GM23248 (cell line): ENCODE results near the gene PRCP. TPM values are rescaled to one million over a fixed set of nuclear protein-coding genes. Genes with fewer than 3 reads are reported as not detected.
"Not testable (repeated sequence)": the region's sequence is repeated elsewhere in the genome, so short reads cannot be mapped to it uniquely, and the experiment has no call there.

Experiments used
- DNase-seq: peaks from one replicate; pipeline ENCODE4 v3.0.0-alpha.2; 2015
- H2AFZ ChIP-seq: fragments of 200-600 bp; sonication (generic); 2 replicates; pipeline ENCODE4 v1.6.1; 2016; ENCODE audit warnings: antibody characterized with exemption
- H3F3A ChIP-seq: fragments of 200-600 bp; sonication (generic); 2 replicates; pipeline ENCODE4 v1.6.1; 2016; ENCODE audit warnings: mild to moderate bottlenecking, antibody characterized with exemption, mixed run types; ENCODE audit not compliant: insufficient read depth
- H3K27ac ChIP-seq: fragments of 200-600 bp; sonication (generic); 2 replicates; pipeline ENCODE4 v1.5.1; 2016; ENCODE audit warnings: mild to moderate bottlenecking
- H3K27me3 ChIP-seq: fragments of 200-600 bp; sonication (generic); replicated peaks from 2 replicates; pipeline ENCODE4 v1.6.1; 2016; ENCODE audit warnings: mild to moderate bottlenecking; ENCODE audit not compliant: insufficient read depth
- H3K36me3 ChIP-seq: fragments of 200-600 bp; sonication (generic); 2 replicates; pipeline ENCODE4 v1.6.1; 2016; ENCODE audit warnings: low read depth, mild to moderate bottlenecking
- H3K4me1 ChIP-seq: fragments of 200-600 bp; sonication (generic); 2 replicates; pipeline ENCODE4 v1.6.1; 2016; ENCODE audit warnings: mild to moderate bottlenecking; ENCODE audit not compliant: insufficient read depth
- H3K4me2 ChIP-seq: fragments of 200-600 bp; sonication (generic); one replicate; pipeline ENCODE4 v1.6.1; 2016; ENCODE audit warnings: mild to moderate bottlenecking; ENCODE audit not compliant: unreplicated experiment
- H3K4me3 ChIP-seq: fragments of 200-600 bp; sonication (generic); 2 replicates; pipeline ENCODE4 v1.5.1; 2016; ENCODE audit warnings: mild to moderate bottlenecking
- H3K79me2 ChIP-seq: fragments of 200-600 bp; sonication (generic); 2 replicates; pipeline ENCODE4 v1.6.1; 2016; ENCODE audit warnings: mild to moderate bottlenecking; ENCODE audit not compliant: insufficient read depth
- H3K9ac ChIP-seq: fragments of 200-600 bp; sonication (generic); 2 replicates; pipeline ENCODE4 v1.6.1; 2016; ENCODE audit warnings: mild to moderate bottlenecking
- H3K9me2 ChIP-seq: fragments of 200-600 bp; sonication (generic); 2 replicates; pipeline ENCODE4 v1.6.1; 2016; ENCODE audit warnings: mixed run types, mild to moderate bottlenecking, moderate library complexity; ENCODE audit not compliant: insufficient read depth
- H3K9me3 ChIP-seq: fragments of 200-600 bp; sonication (generic); one replicate; pipeline ENCODE4 v1.6.1; 2017; ENCODE audit warnings: low read depth
- H4K20me1 ChIP-seq: fragments of 200-600 bp; sonication (generic); 2 replicates; pipeline ENCODE4 v1.6.0; 2016; ENCODE audit not compliant: insufficient read depth
- EZH2 ChIP-seq: fragments of 200-600 bp; sonication (generic); IDR thresholded peaks from 2 replicates; pipeline ENCODE4 v1.6.1; 2018; ENCODE audit warnings: antibody characterized with exemption, mild to moderate bottlenecking; ENCODE audit not compliant: insufficient read depth, poor library complexity, severe bottlenecking
- EZH2phosphoT487 ChIP-seq: fragments of 200-600 bp; sonication (generic); IDR thresholded peaks from 2 replicates; pipeline ENCODE4 v1.6.1; 2018; ENCODE audit warnings: antibody characterized with exemption, moderate library complexity, mild to moderate bottlenecking, low read depth; ENCODE audit not compliant: insufficient read depth
- WGBS, 2 experiments: methylation state at CpG; one replicate each; pipeline ENCODE4 v1.1.6; 2015 to 2017; ENCODE audit warnings: low lambda C conversion rate in 2 of 2, low coverage in 1 of 2; ENCODE audit errors: missing lambda C conversion rate in 2 of 2; 5-methylcytosine and 5-hydroxymethylcytosine counted together
- in situ Hi-C: fragments of 300-500 bp; cut with MboI; formaldehyde crosslinking; loops from 2 replicates; pipeline ENCODE4 v1.15.0; 2020
- polyA plus RNA-seq: library from polyadenylated mRNA; unstranded; fragments of >200 nt; fragmentation: Nextera tagmentation; extraction: Ambion mirVana; gene quantifications from 2 replicates; pipeline ENCODE4 v1.2.1, GENCODE V29; 2016
- total RNA-seq: library from RNA; depleted of rRNA; stranded (reverse); fragments of >200 nt; shearing (Covaris generic); gene quantifications from 2 replicates; pipeline ENCODE4 v1.2.3, GENCODE V29; 2014

PRCP gene
- total and polyA plus RNA-seq, 2 experiments from 2014 or later = 84.1 to 85.7 TPM

GRCh38 chr11:82924522-82925224 lies 24.4 kb upstream of the PRCP start:
- Histone ChIP-seq H3K9me3 (no peaks in the 10 kb centered on the region), H3K4me1 (no peaks in the 10 kb centered on the region), H3K9me2 (no peaks in the 10 kb centered on the region), H3K79me2 (no peaks in the 10 kb centered on the region), H3K27ac (no peak overlapping the region), H4K20me1 (no peaks in the 10 kb centered on the region), H3K36me3 (no peaks in the 10 kb centered on the region), H3K27me3 (no peaks in the 10 kb centered on the region), H2AFZ (no peak overlapping the region), H3K4me2 (no peak overlapping the region), H3K9ac (no peak overlapping the region), H3F3A (no peaks in the 10 kb centered on the region), H3K4me3 (no peak overlapping the region)
- DNase-seq = no peak
- in situ Hi-C loops = no loop called here
- 89 to 93% methylated on average over 5 of the region's 5 CpGs for WGBS, 2 experiments
- TF ChIP-seq EZH2 = no peak
- TF ChIP-seq EZH2phosphoT487 = no peak

GRCh38 chr11:82922396-82923173 lies 22.4 kb upstream of the PRCP start:
- H3F3A ChIP-seq, H3K4me2 ChIP-seq, H3K79me2 ChIP-seq, H3K27ac ChIP-seq, H4K20me1 ChIP-seq, H3K9me2 ChIP-seq, H3K9ac ChIP-seq, H3K4me3 ChIP-seq, H3K27me3 ChIP-seq, H3K36me3 ChIP-seq, in situ Hi-C loops, H3K4me1 ChIP-seq, H3K9me3 ChIP-seq: not testable (repeated sequence)
- WGBS, 2 experiments = 71 to 76% methylated on average over 8 of the region's 8 CpGs
- peak; percentile 5 for DNase-seq
- peak overlapping the region; percentile 66 for H2AFZ ChIP-seq

- in situ Hi-C loops = not testable (repeated sequence)
Measured at GRCh38 chr11:82920227-82920626, 20.0 kb upstream of the PRCP start.

DNA sequence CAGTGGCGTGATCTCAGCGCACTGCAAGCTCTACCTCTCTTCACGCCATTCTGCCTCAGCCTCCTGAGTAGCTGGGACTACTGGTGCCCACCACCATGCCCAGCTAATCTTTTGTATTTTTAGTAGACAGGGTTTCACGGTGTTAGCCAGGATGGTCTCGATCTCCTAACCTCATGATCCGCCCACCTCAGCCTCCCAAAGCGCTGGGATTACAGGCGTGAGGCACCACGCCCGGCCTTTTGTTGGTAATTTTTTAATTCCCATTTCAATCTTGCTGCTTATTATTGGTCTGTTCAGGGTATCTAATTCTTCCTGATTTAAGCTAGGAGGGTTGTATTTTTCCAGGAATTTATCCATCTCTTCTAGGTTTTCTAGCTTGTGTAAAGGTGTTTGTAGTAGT lies 19.6 kb upstream of the PRCP start:
- H3F3A ChIP-seq, H3K36me3 ChIP-seq, in situ Hi-C loops, H3K9me2 ChIP-seq, DNase-seq, H3K4me2 ChIP-seq, H4K20me1 ChIP-seq, H3K79me2 ChIP-seq, H3K27ac ChIP-seq, H3K9ac ChIP-seq, H3K27me3 ChIP-seq, H3K4me1 ChIP-seq, H2AFZ ChIP-seq, H3K9me3 ChIP-seq, H3K4me3 ChIP-seq: not testable (repeated sequence)
- 88 to 90% methylated on average over 10 of the region's 10 CpGs for WGBS, 2 experiments

More at GRCh38 chr11:82920227-82920626, 20.0 kb upstream of the PRCP start:
- H3K27ac ChIP-seq, H3K9ac ChIP-seq, H3K27me3 ChIP-seq, H3K4me3 ChIP-seq, DNase-seq, H3K4me1 ChIP-seq, H3K4me2 ChIP-seq, H3K79me2 ChIP-seq, H3K36me3 ChIP-seq, H2AFZ ChIP-seq, H4K20me1 ChIP-seq, H3K9me2 ChIP-seq, H3K9me3 ChIP-seq, H3F3A ChIP-seq: not testable (repeated sequence)
- 98 to 100% methylated on average over 3 of the region's 3 CpGs for WGBS, 2 experiments
